A549 (cell line): Measurements from ENCODE around the gene RETREG1.

Experiments
- EP300 ChIP-seq, 2 experiments: fragments of >200 bp; sonication (Bioruptor Twin); formaldehyde crosslinking; IDR thresholded peaks; 2 replicates in 1 of 2; 3 replicates in 1 of 2; pipeline ENCODE4 v1.6.1; 2016 to 2017
- HDAC2 ChIP-seq: fragments of 200-600 bp; sonication (generic); IDR thresholded peaks from 2 replicates; pipeline ENCODE4 v1.6.1; 2016
- POLR2A ChIP-seq: IDR thresholded peaks from 2 replicates; pipeline ENCODE4 v1.6.1; 2012; ENCODE audit warnings: mild to moderate bottlenecking, low read length
- SMC3 ChIP-seq: fragments of >200 bp; sonication (Bioruptor Twin); formaldehyde crosslinking; IDR thresholded peaks from 3 replicates; pipeline ENCODE4 v1.6.1; 2018; ENCODE audit warnings: inconsistent platforms
- TF ChIP-seq, protein P1 (sequence below): fragments of >200 bp; sonication (Bioruptor Twin); formaldehyde crosslinking; IDR thresholded peaks from 3 replicates; pipeline ENCODE4 v1.5.1; 2016

DNA sequence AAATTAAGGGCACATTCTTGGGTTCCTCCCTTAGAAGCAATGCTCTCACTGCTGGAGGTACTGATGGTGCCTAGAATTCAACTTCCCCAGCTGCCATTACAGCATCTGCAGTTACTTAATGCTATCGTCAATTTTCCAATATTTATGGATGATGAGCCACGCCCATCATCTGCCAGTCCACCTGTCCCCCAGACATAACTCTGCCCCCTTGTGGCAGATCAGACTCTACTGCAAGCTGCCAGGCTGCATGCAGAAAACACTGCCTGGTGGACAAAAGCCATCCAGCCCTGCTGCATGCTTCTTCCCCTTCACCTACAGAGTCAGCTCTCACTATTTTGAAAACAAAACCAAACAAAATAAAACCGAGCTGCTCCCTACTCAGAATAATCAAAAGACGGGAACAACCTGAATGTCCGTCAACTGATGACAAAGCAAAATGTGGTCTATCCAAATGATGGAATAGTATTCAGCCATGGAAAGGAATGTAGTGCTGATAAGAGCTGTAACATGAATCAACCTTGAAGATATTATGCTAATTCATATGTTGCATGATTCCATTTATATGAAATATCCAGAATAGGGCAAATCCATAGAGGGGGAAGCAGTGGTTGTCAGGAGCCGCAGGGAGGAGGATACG is 66.4 kb downstream of the RETREG1 start:
- TF ChIP-seq EP300 (IDR thresholded peaks at IDR 0.05) (no peak), SMC3 (peak; percentile 65), POLR2A (no peak), HDAC2 (no peak)
- TF ChIP-seq, protein P1, sequence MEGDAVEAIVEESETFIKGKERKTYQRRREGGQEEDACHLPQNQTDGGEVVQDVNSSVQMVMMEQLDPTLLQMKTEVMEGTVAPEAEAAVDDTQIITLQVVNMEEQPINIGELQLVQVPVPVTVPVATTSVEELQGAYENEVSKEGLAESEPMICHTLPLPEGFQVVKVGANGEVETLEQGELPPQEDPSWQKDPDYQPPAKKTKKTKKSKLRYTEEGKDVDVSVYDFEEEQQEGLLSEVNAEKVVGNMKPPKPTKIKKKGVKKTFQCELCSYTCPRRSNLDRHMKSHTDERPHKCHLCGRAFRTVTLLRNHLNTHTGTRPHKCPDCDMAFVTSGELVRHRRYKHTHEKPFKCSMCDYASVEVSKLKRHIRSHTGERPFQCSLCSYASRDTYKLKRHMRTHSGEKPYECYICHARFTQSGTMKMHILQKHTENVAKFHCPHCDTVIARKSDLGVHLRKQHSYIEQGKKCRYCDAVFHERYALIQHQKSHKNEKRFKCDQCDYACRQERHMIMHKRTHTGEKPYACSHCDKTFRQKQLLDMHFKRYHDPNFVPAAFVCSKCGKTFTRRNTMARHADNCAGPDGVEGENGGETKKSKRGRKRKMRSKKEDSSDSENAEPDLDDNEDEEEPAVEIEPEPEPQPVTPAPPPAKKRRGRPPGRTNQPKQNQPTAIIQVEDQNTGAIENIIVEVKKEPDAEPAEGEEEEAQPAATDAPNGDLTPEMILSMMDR: peak; percentile 72
